Measurements from ENCODE around the gene ACOT11. TPM values are rescaled to one million over a fixed set of nuclear protein-coding genes. Genes with fewer than 3 reads are reported as not detected.
"Not testable (repeated sequence)": the region's sequence is repeated elsewhere in the genome, so short reads cannot be mapped to it uniquely, and the experiment has no call there.

Gene ACOT11
- total RNA-seq, 1 donor from 2014 or later, result 2.0 TPM

- intact Hi-C loops (cut with micrococcal nuclease), result no loop called here
Measured at GRCh38 chr1:54608566-54609230, 60.7 kb downstream of the ACOT11 start.

DNA sequence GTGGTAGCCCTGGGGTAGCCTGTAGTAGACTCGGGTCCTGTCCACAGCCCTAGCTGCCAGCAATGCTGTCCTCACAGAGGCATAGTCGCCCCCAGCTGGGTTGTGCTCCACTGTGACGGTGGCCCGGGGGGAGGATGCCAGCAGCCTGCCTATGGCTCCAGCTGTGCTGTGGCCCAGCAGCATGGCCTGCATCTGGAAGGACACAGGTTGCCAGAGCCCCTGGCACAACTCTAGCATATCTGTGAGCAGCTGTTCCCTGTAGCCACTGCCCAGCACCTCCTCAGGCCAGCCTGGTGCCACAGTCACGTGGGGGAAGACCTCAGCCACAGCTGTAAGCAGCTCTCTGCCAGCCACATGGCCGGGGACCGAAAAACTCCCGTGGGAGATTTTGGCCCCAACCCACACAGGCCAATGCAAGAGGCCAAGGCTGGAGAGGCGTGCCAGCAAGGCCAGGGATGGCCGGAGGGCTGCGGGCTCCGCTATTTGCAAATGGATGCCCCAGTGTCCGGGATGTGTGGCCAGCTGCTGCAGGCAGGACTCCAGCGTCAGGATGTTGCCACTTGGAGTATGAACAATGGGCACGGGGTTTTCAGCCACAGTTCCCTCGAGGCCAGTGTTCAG lies 61.4 kb downstream of the ACOT11 start:
- intact Hi-C loops (cut with micrococcal nuclease), result no loop called here

GRCh38 chr1:54610048-54610447 lies 62.0 kb downstream of the ACOT11 start:
- intact Hi-C loops (cut with micrococcal nuclease), result no loop called here

DNA sequence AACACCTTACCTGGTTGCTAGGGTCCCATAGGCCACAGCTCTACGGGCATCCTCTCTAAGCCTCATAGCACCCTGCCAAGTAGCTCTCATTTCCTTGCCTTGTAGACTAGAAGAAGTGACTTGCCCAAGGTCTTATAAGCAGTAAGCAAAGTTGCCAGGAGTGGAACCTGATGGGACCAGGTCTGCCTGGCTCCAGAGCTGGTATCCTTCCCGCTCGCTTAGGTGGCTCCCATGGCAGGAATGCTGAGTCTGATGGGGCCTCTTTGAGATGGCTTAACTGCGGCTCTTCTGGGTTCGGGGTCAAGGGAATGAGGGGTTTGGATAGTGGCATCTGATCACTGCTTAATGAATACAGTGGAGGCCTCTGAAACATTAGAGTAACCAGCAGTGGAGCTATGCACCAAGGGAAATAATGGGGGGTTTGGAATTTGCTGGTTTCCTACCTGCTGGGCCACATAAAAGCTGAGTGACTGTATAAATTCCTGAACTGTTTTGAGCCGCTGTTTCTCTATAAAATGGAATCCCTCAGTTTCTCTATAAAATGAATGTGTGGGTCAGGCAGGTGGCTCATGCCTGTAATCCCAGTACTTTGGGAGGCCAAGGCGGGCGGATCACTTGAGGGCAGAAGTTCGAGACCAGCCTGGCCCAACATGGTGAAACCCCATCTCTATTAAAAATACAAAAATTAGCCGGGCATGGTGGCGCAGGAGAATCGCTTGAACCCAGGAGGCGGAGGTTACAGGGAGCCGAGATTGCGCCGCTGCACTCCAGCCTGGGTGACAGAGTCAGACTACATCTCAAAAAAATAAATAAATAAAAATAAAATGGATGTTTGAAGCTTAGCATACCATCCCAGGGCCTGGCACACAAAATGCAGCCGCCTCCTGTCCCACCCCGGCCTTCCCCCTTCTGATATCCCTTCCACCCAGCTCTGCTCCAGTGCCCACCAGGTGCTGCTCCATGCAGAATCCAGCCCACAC lies 62.9 kb downstream of the ACOT11 start:
- intact Hi-C loops (cut with micrococcal nuclease), result no loop called here

DNA sequence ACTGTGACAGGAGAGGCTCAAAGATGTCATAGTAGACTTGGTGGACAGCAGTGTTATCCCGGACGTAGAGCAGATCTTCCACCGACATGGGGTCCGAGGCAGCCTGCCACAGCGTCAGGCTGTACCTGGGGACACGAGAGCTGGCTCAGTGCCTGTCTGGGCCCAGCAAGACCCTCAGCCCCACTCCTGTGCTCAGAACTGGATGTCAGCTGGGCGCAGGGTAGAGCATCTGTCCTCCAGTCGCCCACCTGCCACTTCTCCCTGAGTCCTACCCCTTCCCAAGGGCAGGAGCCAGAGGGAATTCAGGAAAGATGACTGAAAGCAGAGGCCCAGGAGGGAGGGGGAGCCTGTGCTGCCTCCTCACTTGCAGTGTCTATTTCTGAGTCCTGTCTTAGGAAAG lies 63.6 kb downstream of the ACOT11 start:
- intact Hi-C loops (cut with micrococcal nuclease), result no loop called here

DNA sequence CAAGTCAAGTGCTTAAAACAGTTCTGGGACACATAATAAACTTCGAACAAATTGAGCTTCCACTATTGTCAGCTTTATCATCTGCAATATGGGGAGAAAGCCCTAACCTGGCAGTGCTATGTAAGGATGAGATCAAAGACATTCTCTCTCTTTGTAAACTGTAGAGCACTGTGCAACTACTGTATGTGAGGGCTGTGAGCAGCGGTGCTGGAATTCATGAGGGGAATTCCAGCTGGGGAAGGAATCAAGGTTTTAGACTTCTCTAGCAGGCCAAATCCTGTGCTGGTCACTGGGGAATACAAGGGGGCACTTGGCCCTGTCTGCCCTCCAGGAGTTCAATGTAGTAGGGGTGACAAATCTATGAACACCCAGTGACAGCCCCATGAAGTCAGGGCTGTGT lies 66.0 kb downstream of the ACOT11 start:
- intact Hi-C loops (cut with micrococcal nuclease), result no loop called here

DNA sequence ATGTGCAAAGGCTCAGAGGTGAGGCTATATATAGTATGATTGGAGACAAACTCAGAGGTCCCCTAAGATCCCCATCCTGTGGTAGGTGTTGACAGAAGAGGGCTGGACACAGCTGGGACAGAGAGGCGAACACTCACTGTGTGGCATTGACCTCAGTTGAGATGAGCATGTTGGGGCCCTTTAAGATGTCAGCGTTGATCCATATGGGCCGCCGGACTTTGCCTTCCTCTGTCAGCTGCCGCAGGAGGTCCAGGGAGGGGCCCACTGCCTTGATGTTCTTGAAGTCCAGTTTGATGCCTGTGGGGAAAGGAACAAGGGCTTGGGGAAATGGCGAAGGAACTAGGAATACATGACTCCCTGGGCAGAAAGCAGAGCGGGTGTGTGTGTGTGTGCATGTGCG lies 66.5 kb downstream of the ACOT11 start:
- intact Hi-C loops (cut with micrococcal nuclease), result no loop called here

DNA sequence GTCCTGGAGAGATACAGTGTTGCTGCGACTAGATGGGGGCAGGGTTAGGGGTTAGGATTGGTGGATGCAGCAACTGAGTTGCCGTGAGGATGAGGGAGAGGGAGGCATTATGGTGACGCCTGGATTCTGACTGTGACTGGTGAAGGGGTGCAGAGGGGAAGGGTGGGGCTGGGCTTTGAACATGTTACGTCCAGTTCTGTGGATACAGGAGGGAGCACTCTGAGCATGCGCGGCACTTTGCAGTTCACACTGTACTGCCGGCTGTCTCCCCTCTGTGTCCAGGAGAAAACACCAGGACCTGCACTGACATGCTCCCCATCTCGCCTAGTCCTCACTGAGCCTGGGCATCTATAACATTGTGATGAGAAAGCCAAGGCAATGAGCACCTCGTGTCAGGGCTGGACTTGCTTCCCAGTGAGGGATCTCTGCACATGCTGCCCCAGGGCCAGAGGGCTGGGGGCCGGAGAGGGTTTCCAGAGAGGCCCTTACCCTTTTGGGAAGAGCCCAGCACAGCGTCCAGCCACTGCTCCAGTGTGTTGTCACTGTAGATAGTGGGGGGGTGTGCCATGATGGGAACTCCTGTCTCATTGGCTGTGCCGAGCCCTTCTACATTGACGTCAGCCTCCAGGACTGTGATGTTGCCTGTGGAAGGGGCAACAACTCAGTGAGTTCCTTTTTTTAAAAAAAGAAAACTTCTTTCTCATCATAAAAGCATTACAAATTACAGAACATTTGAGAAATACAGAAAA lies 67.7 kb downstream of the ACOT11 start:
- intact Hi-C loops (cut with micrococcal nuclease), result no loop called here

DNA sequence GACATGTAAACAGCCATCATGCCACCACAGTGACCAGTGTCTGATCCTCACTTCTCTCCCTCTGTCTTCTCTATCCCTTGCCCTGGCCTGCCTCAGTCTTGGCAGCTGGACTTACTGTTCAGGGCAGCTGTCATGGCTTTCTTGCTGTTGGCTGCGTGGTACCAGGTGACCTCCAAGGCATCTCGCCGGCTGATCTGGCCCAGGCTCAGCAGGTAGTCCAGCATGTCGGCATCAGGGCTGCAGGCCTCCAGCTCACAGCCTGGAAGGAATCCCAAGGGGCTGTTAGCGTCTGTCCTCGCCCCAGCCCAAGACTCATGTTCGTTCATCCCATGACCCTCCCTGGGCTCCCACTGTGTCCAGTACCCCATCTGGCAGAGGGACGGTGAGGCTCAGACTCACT lies 71.7 kb downstream of the ACOT11 start:
- intact Hi-C loops (cut with micrococcal nuclease), result no loop called here

- intact Hi-C loops (cut with micrococcal nuclease), result no loop called here
Measured at GRCh38 chr1:54623216-54624007, 75.4 kb downstream of the ACOT11 start, which contains the start of gene FAM151A. TSS of gene FAM151A (minus strand) at chr1:54623525. CDS start at chr1:54623395, 130 bp downstream.

- intact Hi-C loops (cut with micrococcal nuclease), result no loop called here
Measured at GRCh38 chr1:54624466-54625464, 76.7 kb downstream of the ACOT11 start.

DNA sequence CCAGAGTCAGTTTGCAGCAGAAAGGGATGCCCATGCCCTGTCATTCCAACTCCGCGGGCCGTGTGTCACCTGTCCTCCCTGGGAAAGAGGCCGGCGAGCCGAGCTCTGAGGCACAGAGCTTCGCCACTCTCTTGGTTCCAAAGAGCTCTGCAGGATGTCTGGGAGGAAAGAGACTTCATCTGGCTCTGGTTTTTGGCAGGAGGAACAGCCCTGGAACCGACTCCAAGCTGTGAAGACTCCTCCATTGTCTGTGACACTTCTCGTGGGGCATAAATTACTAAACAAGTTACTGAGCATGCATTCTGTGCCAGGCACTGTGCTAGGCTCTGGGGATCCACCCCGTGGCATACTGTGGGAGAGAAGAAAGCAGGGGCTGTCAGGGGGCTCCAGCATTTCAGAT lies 79.2 kb downstream of the ACOT11 start:
- intact Hi-C loops (cut with micrococcal nuclease), result no loop called here

DNA sequence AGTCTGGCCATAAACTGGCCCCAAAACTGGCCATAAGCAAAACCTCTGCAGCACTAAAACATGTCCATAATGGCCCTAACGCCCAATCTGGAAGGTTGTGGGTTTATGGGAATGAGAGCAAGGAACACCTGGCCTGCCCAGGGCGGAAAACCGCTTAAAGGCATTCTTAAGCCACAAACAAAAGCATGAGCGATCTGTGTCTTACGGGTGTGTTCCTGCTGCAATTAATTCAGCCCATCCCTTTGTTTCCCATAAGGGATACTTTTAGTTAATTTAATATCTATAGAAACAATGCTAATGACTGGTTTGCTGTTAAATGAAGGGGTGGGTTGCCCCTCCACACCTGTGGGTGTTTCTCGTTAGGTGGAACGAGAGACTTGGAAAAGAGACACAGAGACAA lies 87.8 kb downstream of the ACOT11 start:
- intact Hi-C loops (cut with micrococcal nuclease), result not testable (repeated sequence)

GRCh38 chr1:54636461-54637446 lies 88.7 kb downstream of the ACOT11 start:
- intact Hi-C loops (cut with micrococcal nuclease), result not testable (repeated sequence)

DNA sequence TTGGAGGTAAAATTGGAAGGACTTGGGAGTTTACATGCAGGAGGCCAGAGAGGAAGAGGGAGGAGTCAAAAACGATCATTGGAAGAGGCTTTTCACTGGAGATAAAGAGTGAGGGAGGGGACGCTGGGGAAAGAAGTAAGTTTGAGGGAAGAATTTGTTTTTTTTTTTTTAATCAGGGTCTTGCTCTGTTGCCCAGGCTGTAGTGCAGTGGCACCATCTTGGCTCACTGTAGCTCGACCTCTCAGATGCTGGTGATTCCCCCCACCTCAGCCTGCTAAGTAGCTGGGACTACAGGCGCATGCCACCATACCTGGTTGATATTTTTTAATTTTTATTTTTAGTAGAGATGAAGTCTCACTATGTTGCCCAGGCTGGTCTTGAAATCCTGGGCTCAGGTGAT lies 92.3 kb downstream of the ACOT11 start:
- intact Hi-C loops (cut with micrococcal nuclease), result no loop called here

GRCh38 chr1:54640863-54641836 lies 93.1 kb downstream of the ACOT11 start, which contains the start of gene MROH7:
TSS of gene MROH7 (plus strand) at chr1:54641786. CDS start at chr1:54652927, 11,141 bp downstream.
- intact Hi-C loops (cut with micrococcal nuclease), result no loop called here

DNA sequence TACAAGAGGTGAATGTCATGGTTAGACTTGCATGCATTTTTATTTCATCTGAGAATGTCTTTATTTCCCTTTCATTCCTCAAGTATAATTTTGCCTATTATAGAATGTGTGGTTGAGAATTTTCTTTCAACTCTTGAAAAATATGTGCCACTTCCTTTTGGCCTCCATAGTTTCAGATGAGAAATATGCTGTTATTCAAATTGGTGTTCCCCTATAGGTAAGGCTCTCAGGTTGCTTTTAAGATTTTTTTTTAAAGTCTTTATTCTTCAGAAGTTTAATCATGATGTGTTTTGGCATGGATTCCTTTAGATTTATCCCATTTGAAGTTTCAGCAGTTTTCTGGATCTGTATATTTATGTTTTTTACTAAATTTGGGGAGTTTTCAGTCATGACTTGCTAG lies 95.7 kb downstream of the ACOT11 start:
- intact Hi-C loops (cut with micrococcal nuclease), result no loop called here

Data from T-helper 2 cell treated with Interferon-gamma antibody and Interleukin-4, amounts not matched to agents 100 ng/mL and 5 ng/mL, for 36 hours (primary cell).